GM23338 (cell line): ENCODE data around the gene NEU2. TPM values are rescaled to one million over a fixed set of nuclear protein-coding genes. Genes with fewer than 3 reads are reported as not detected.

Source experiments
- ATAC-seq: fragments of 200-7000 bp; cut with Tn5 transposase; 3 replicates; pipeline ENCODE4 v1.9.1; 2020
- DNase-seq: peaks from one replicate; pipeline ENCODE4 v3.0.0-alpha.2; 2015; ENCODE audit warnings: low spot score
- H2AFZ ChIP-seq: fragments of 200-600 bp; sonication (generic); 2 replicates; pipeline ENCODE4 v1.8.0; 2016; ENCODE audit warnings: antibody characterized with exemption, mild to moderate bottlenecking, moderate library complexity
- H3F3A ChIP-seq: fragments of 200-600 bp; sonication (generic); replicated peaks from 2 replicates; pipeline ENCODE4 v1.8.0; 2017; ENCODE audit warnings: antibody characterized with exemption, mixed run types, low read depth
- H3K27ac ChIP-seq: fragments of 200-600 bp; sonication (generic); 2 replicates; pipeline ENCODE4 v1.6.1; 2016; ENCODE audit warnings: low read depth
- H3K27me3 ChIP-seq: fragments of 200-600 bp; sonication (generic); 2 replicates; pipeline ENCODE4 v1.8.0; 2016; ENCODE audit warnings: mild to moderate bottlenecking, mixed run types, moderate library complexity; ENCODE audit not compliant: insufficient read depth
- H3K36me3 ChIP-seq: fragments of 200-600 bp; sonication (generic); 2 replicates; pipeline ENCODE4 v1.8.0; 2016; ENCODE audit warnings: mild to moderate bottlenecking; ENCODE audit not compliant: insufficient read depth
- H3K4me1 ChIP-seq: fragments of 200-600 bp; sonication (generic); 2 replicates; pipeline ENCODE4 v1.8.0; 2016; ENCODE audit warnings: mild to moderate bottlenecking, moderate library complexity; ENCODE audit not compliant: insufficient read depth
- H3K4me2 ChIP-seq: fragments of 200-600 bp; sonication (generic); 2 replicates; pipeline ENCODE4 v1.7.1; 2017; ENCODE audit warnings: mixed run types
- H3K4me3 ChIP-seq: fragments of 200-600 bp; sonication (generic); 2 replicates; pipeline ENCODE4 v1.6.1; 2016; ENCODE audit warnings: mixed run types
- H3K79me2 ChIP-seq: fragments of 200-600 bp; sonication (generic); replicated peaks from 2 replicates; pipeline ENCODE4 v1.8.0; 2017; ENCODE audit warnings: mild to moderate bottlenecking; ENCODE audit not compliant: insufficient read depth
- H3K9me2 ChIP-seq: fragments of 200-600 bp; sonication (generic); 2 replicates; pipeline ENCODE4 v1.8.0; 2017; ENCODE audit not compliant: insufficient read depth
- H4K20me1 ChIP-seq: fragments of 200-600 bp; sonication (generic); replicated peaks from 2 replicates; pipeline ENCODE4 v1.8.0; 2017; ENCODE audit warnings: mild to moderate bottlenecking; ENCODE audit not compliant: insufficient read depth
- H3K27ac Mint-ChIP-seq: 2 replicates; pipeline ENCODE4 v1.8.0; 2020; ENCODE audit warnings: inconsistent platforms, mild to moderate bottlenecking, moderate library complexity, mixed read lengths
- H3K27me3 Mint-ChIP-seq: 3 replicates; pipeline ENCODE4 v1.8.0; 2022; ENCODE audit warnings: low read depth, mild to moderate bottlenecking, moderate library complexity, mixed read lengths, inconsistent platforms; ENCODE audit not compliant: insufficient read depth, poor library complexity
- H3K36me3 Mint-ChIP-seq: 3 replicates; pipeline ENCODE4 v1.8.0; 2021; ENCODE audit warnings: low read depth, mild to moderate bottlenecking, inconsistent platforms, moderate library complexity, mixed read lengths
- H3K4me1 Mint-ChIP-seq: 3 replicates; pipeline ENCODE4 v1.8.0; 2020; ENCODE audit warnings: mild to moderate bottlenecking, inconsistent platforms, mixed read lengths
- H3K4me3 Mint-ChIP-seq: 3 replicates; pipeline ENCODE4 v1.8.0; 2021; ENCODE audit warnings: moderate library complexity, mild to moderate bottlenecking, inconsistent platforms, mixed read lengths
- H3K9me3 Mint-ChIP-seq: 3 replicates; pipeline ENCODE4 v1.8.0; 2020; ENCODE audit warnings: moderate library complexity, mild to moderate bottlenecking, inconsistent platforms, mixed read lengths
- CREB1 ChIP-seq: fragments of 250-450 bp; sonication (Bioruptor Pico); IDR thresholded peaks from 2 replicates; pipeline ENCODE4 v1.5.0; 2020; ENCODE audit warnings: low read depth, mild to moderate bottlenecking, moderate library complexity
- CTCF ChIP-seq, 2 experiments: fragments of 200-600 bp in 1 of 2; sonication (generic) in 1 of 2; conservative IDR thresholded peaks; 2 replicates each; pipeline versions ENCODE4 v1.5.1 to v1.6.1; 2016 to 2017; ENCODE audit warnings: antibody characterized with exemption in 2 of 2, low read depth in 2 of 2, mild to moderate bottlenecking in 2 of 2, moderate library complexity in 1 of 2
- EZH2phosphoT487 ChIP-seq: fragments of 200-600 bp; sonication (generic); IDR thresholded peaks from one replicate; pipeline ENCODE4 v1.8.1; 2018; ENCODE audit warnings: antibody characterized with exemption; ENCODE audit not compliant: unreplicated experiment
- JUNB ChIP-seq: IDR thresholded peaks from one replicate; pipeline ENCODE4 v1.6.1; 2016; ENCODE audit warnings: antibody characterized with exemption; ENCODE audit not compliant: unreplicated experiment
- NANOG ChIP-seq: IDR thresholded peaks from 2 replicates; pipeline ENCODE4 v1.6.1; 2016; ENCODE audit warnings: antibody characterized with exemption, borderline replicate concordance
- REST ChIP-seq: IDR thresholded peaks from one replicate; pipeline ENCODE4 v1.6.1; 2018; ENCODE audit warnings: antibody characterized with exemption; ENCODE audit not compliant: unreplicated experiment
- STAT1 ChIP-seq: IDR thresholded peaks from one replicate; pipeline ENCODE4 v1.6.1; 2016; ENCODE audit warnings: antibody characterized with exemption; ENCODE audit not compliant: unreplicated experiment
- ZNF114 ChIP-seq: fragments of 250-450 bp; sonication (Bioruptor Pico); IDR thresholded peaks from 2 replicates; pipeline ENCODE4 v1.5.0; 2020; ENCODE audit warnings: mild to moderate bottlenecking, moderate library complexity
- ZNF462 ChIP-seq: fragments of 250-450 bp; sonication (Bioruptor Pico); IDR thresholded peaks from 2 replicates; pipeline ENCODE4 v1.5.0; 2020; ENCODE audit warnings: mild to moderate bottlenecking, moderate library complexity
- polyA plus RNA-seq: library from polyadenylated mRNA; unstranded; fragments of >200 nt; fragmentation: Nextera tagmentation; extraction: Ambion mirVana; gene quantifications from 2 replicates; pipeline ENCODE4 v1.2.1, GENCODE V29; 2016
- total RNA-seq: library from RNA; depleted of rRNA; stranded (reverse); fragments of >200 nt; shearing (Covaris generic); gene quantifications from 2 replicates; pipeline ENCODE4 v1.2.3, GENCODE V29; 2014

Gene NEU2
- total and polyA plus RNA-seq, 2 experiments from 2014 or later, result not detected

GRCh38 chr2:233055362-233055761, 22.9 kb downstream of the NEU2 start (continued):
- TF ChIP-seq ZNF462 (CRISPR knock-in tag) (no peak), CREB1 (no peak), EZH2phosphoT487 (no peak), CTCF (conservative IDR thresholded peaks at IDR 0.05; ENCODE audit: low read depth in 2 of 2) (no peak)

- Mint-ChIP-seq H3K27ac (no peak overlapping the region), H3K36me3 (no peaks in the 10 kb centered on the region), H3K27me3 (peaks cover 11% of the 10 kb centered on the region), H3K4me1 (peaks cover 21% of the 10 kb centered on the region), H3K4me3 (no peak overlapping the region), H3K9me3 (no peaks in the 10 kb centered on the region)
- Histone ChIP-seq H2AFZ (no peak overlapping the region), H4K20me1 (no peaks in the 10 kb centered on the region), H3K4me3 (no peak overlapping the region), H3K27me3 (no peaks in the 10 kb centered on the region), H3K4me2 (no peak overlapping the region), H3K79me2 (no peaks in the 10 kb centered on the region), H3K27ac (no peak overlapping the region), H3K36me3 (no peaks in the 10 kb centered on the region), H3K4me1 (peaks cover 10% of the 10 kb centered on the region), H3F3A (0 out of 2 replicates have a peak, but pooled peaks cover 4% of the 10 kb centered on the region), H3K9me2 (no peaks in the 10 kb centered on the region)
- DNase-seq, result no peak
- no peak for ATAC-seq
- TF ChIP-seq ZNF114 (CRISPR knock-in tag) (no peak), CTCF (conservative IDR thresholded peaks at IDR 0.05; ENCODE audit: low read depth in 2 of 2) (no peak), CREB1 (no peak), JUNB (no peak), NANOG (no peak), STAT1 (no peak), REST (no peak)
Observed at GRCh38 chr2:233056961-233057605, 24.6 kb downstream of the NEU2 start.
